IMR-90 (cell line): ENCODE measurements around the gene CLEC4G. TPM values are rescaled to one million over a fixed set of nuclear protein-coding genes. Genes with fewer than 3 reads are reported as not detected.

ENCODE experiments used
- ATAC-seq: fragments of 200-7000 bp; cut with Tn5 transposase; 2 replicates; pipeline ENCODE4 v1.9.1; 2020; ENCODE audit warnings: low read depth, mild to moderate bottlenecking, moderate library complexity
- BruUV-seq: library from RNA; stranded (reverse); fragments of 400-500 nt; replicated peaks from 2 replicates; lab custom pipeline; 2021; lab: Mats Ljungman, UMichigan
- CTCF ChIA-PET: fragments of 300-600 bp; formaldehyde crosslinking; extraction: SDS; loops from one replicate; lab custom pipeline; 2021; ENCODE audit warnings: antibody characterized with exemption; lab: Yijun Ruan, JAX
- POLR2A ChIA-PET: fragments of 300-600 bp; sonication (Branson Sonifier 250); formaldehyde crosslinking; loops from one replicate; lab custom pipeline; 2022; ENCODE audit warnings: antibody characterized with exemption; ENCODE audit not compliant: unreplicated experiment; lab: Charles Lee
- DNase-seq: peaks from one replicate; pipeline ENCODE4 v3.0.0; 2013
- H2AFZ ChIP-seq: replicated peaks from 2 replicates; pipeline ENCODE3; 2013; ENCODE audit warnings: low read length, mild to moderate bottlenecking; ENCODE audit not compliant: poor library complexity
- H2AK5ac ChIP-seq: 2 replicates; pipeline ENCODE4 v1.6.1; 2013; ENCODE audit warnings: low read depth, low read length, inconsistent platforms
- H2AK9ac ChIP-seq: replicated peaks from 2 replicates; pipeline ENCODE3; 2013; ENCODE audit warnings: mild to moderate bottlenecking, low read depth, low read length, moderate library complexity; ENCODE audit not compliant: poor library complexity
- H2BK120ac ChIP-seq: 2 replicates; pipeline ENCODE4 v1.6.1; 2013; ENCODE audit warnings: low read depth, low read length, inconsistent platforms
- H2BK15ac ChIP-seq: 3 replicates; pipeline ENCODE4 v1.6.1; 2013; ENCODE audit warnings: low read depth, low read length, inconsistent platforms
- H2BK20ac ChIP-seq: 2 replicates; pipeline ENCODE4 v1.6.1; 2013; ENCODE audit warnings: low read depth, mild to moderate bottlenecking, inconsistent platforms, low read length, moderate library complexity
- H2BK5ac ChIP-seq: 2 replicates; pipeline ENCODE4 v1.6.1; 2013; ENCODE audit warnings: mild to moderate bottlenecking, low read depth, low read length, inconsistent platforms; ENCODE audit not compliant: poor library complexity, severe bottlenecking
- H3K14ac ChIP-seq: replicated peaks from 2 replicates; pipeline ENCODE4 v1.6.1; 2013; ENCODE audit warnings: low read depth, low read length, inconsistent platforms
- H3K18ac ChIP-seq: 2 replicates; pipeline ENCODE4 v1.6.1; 2013; ENCODE audit warnings: low read depth, low read length, control low read depth
- H3K23ac ChIP-seq: 2 replicates; pipeline ENCODE4 v1.6.1; 2013; ENCODE audit warnings: low read depth, low read length, inconsistent platforms
- H3K27ac ChIP-seq: 2 replicates; pipeline ENCODE4 v1.5.1; 2013; ENCODE audit warnings: mild to moderate bottlenecking, control low read depth, low read length; ENCODE audit not compliant: insufficient read depth
- H3K27me3 ChIP-seq: 2 replicates; pipeline ENCODE4 v1.6.1; 2013; ENCODE audit warnings: low read length; ENCODE audit not compliant: control insufficient read depth, insufficient read depth
- H3K36me3 ChIP-seq: 2 replicates; pipeline ENCODE4 v1.6.1; 2013; ENCODE audit warnings: low read length, mixed read lengths; ENCODE audit not compliant: control insufficient read depth, insufficient read depth
- H3K4ac ChIP-seq: 2 replicates; pipeline ENCODE4 v1.6.1; 2013; ENCODE audit warnings: low read depth, low read length, inconsistent platforms
- H3K4me1 ChIP-seq: 2 replicates; pipeline ENCODE4 v1.6.1; 2013; ENCODE audit warnings: low read length, mixed read lengths; ENCODE audit not compliant: control insufficient read depth, insufficient read depth
- H3K4me2 ChIP-seq: 2 replicates; pipeline ENCODE4 v1.6.1; 2013; ENCODE audit warnings: low read depth, mild to moderate bottlenecking, control low read depth, low read length, moderate library complexity
- H3K4me3 ChIP-seq: 2 replicates; pipeline ENCODE4 v1.5.1; 2013; ENCODE audit warnings: low read depth, mild to moderate bottlenecking, control low read depth, low read length, moderate library complexity; ENCODE audit not compliant: insufficient read depth
- H3K56ac ChIP-seq: 2 replicates; pipeline ENCODE4 v1.6.1; 2013; ENCODE audit warnings: low read length, inconsistent platforms; ENCODE audit not compliant: insufficient read depth; ENCODE audit errors: extremely low read depth
- H3K79me1 ChIP-seq, 2 experiments: 2 replicates each; pipeline ENCODE4 v1.6.1; 2013; ENCODE audit warnings: low read length in 2 of 2, inconsistent platforms in 1 of 2, low read depth in 1 of 2
- H3K9ac ChIP-seq: 2 replicates; pipeline ENCODE4 v1.6.1; 2013; ENCODE audit warnings: low read depth, low read length, control low read depth
- H3K9me1 ChIP-seq: 2 replicates; pipeline ENCODE4 v1.6.1; 2013; ENCODE audit warnings: low read length, inconsistent platforms; ENCODE audit not compliant: insufficient read depth
- H3K9me3 ChIP-seq: 2 replicates; pipeline ENCODE4 v1.6.1; 2013; ENCODE audit warnings: low read length; ENCODE audit not compliant: control insufficient read depth, insufficient read depth
- H4K20me1 ChIP-seq: 2 replicates; pipeline ENCODE4 v1.6.1; 2013; ENCODE audit warnings: low read length, inconsistent platforms; ENCODE audit not compliant: insufficient read depth
- H4K5ac ChIP-seq: 2 replicates; pipeline ENCODE4 v1.6.1; 2013; ENCODE audit warnings: mild to moderate bottlenecking, low read depth, low read length, control low read depth
- H4K8ac ChIP-seq, 2 experiments: 2 replicates each; pipeline ENCODE4 v1.6.1; 2013; ENCODE audit warnings: low read depth in 2 of 2, low read length in 2 of 2, control low read depth in 1 of 2, inconsistent platforms in 1 of 2
- H4K91ac ChIP-seq: 2 replicates; pipeline ENCODE4 v1.6.1; 2013; ENCODE audit warnings: low read depth, low read length, inconsistent platforms; ENCODE audit not compliant: insufficient read depth
- BHLHE40 ChIP-seq: fragments of 150-350 bp; IDR thresholded peaks from 2 replicates; pipeline ENCODE4 v1.6.1; 2016; ENCODE audit warnings: mild to moderate bottlenecking, low read depth, low read length
- CEBPB ChIP-seq: IDR thresholded peaks from 2 replicates; pipeline ENCODE4 v1.6.1; 2012; ENCODE audit warnings: low read depth, low read length, improper control_type of control experiment
- CHD1 ChIP-seq: IDR thresholded peaks from 2 replicates; pipeline ENCODE4 v1.6.1; 2012; ENCODE audit warnings: low read depth, low read length, improper control_type of control experiment
- FOS ChIP-seq: fragments of 150-350 bp; IDR thresholded peaks from 2 replicates; pipeline ENCODE4 v1.6.1; 2016; ENCODE audit warnings: low read depth, low read length
- MAFK ChIP-seq: IDR thresholded peaks from 2 replicates; pipeline ENCODE4 v1.6.1; 2012; ENCODE audit warnings: low read depth, low read length, improper control_type of control experiment
- MAZ ChIP-seq: IDR thresholded peaks from 2 replicates; pipeline ENCODE4 v1.6.1; 2012; ENCODE audit warnings: low read depth, mild to moderate bottlenecking, low read length, improper control_type of control experiment, moderate library complexity, borderline replicate concordance
- MXI1 ChIP-seq: IDR thresholded peaks from 2 replicates; pipeline ENCODE4 v1.6.1; 2012; ENCODE audit warnings: low read depth, mild to moderate bottlenecking, low read length, moderate library complexity, borderline replicate concordance
- NFE2L2 ChIP-seq: fragments of 150-350 bp; IDR thresholded peaks from 2 replicates; pipeline ENCODE4 v1.6.1; 2016; ENCODE audit warnings: low read depth, mild to moderate bottlenecking, low read length
- POLR2A ChIP-seq: IDR thresholded peaks from 2 replicates; pipeline ENCODE4 v1.6.1; 2012; ENCODE audit warnings: mild to moderate bottlenecking, low read depth, low read length
- RFX5 ChIP-seq: IDR thresholded peaks from 2 replicates; pipeline ENCODE4 v1.8.0; 2012; ENCODE audit warnings: low read depth, mild to moderate bottlenecking, low read length, moderate library complexity
- SMC3 ChIP-seq: fragments of 150-350 bp; IDR thresholded peaks from 2 replicates; pipeline ENCODE4 v1.6.1; 2016; ENCODE audit warnings: low read depth, mild to moderate bottlenecking, antibody characterized with exemption, low read length, moderate library complexity
- WGBS, 2 experiments: methylation state at CpG; one replicate each; pipeline versions ENCODE4 v1.1.5 to v1.1.7; 2013; ENCODE audit warnings: missing lambda C conversion rate in 2 of 2; ENCODE audit not compliant: insufficient read length in 1 of 2; ENCODE audit errors: extremely low coverage in 2 of 2; 5-methylcytosine and 5-hydroxymethylcytosine counted together
- dilution Hi-C: fragments of 300-500 bp; cut with HindIII; formaldehyde crosslinking; loops from one replicate; pipeline ENCODE4 v1.14.3; 2018; ENCODE audit warnings: low sequenced_read_pairs; ENCODE audit not compliant: unreplicated experiment
- in situ Hi-C: fragments of 300-500 bp; cut with MboI; formaldehyde crosslinking; loops from 3 replicates; pipeline ENCODE4 v1.14.3; 2019; ENCODE audit warnings: low sequenced_read_pairs, inconsistent platforms, mixed read lengths
- intact Hi-C: fragments of 100-400 bp; cut with micrococcal nuclease; formaldehyde crosslinking; loops from 2 replicates; pipeline ENCODE4 v1.10.0; 2022
- polyA plus RNA-seq, 3 experiments: library from polyadenylated mRNA; depleted of rRNA; stranded (reverse); fragments of >200 nt; gene quantifications; 2 replicates each; pipeline ENCODE4 v1.2.3, GENCODE V29; 2012; ENCODE audit warnings: low replicate concordance in 1 of 3
- total RNA-seq: library from RNA; depleted of rRNA; stranded (reverse); fragments of >200 nt; gene quantifications from 2 replicates; pipeline ENCODE4 v1.2.3, GENCODE V29; 2012
- TF ChIP-seq, protein P1 (sequence below): conservative IDR thresholded peaks from 2 replicates; pipeline ENCODE4 v1.5.1; 2012; ENCODE audit warnings: mild to moderate bottlenecking, low read depth, low read length, improper control_type of control experiment
- TF ChIP-seq, protein P2 (sequence below): fragments of 150-350 bp; IDR thresholded peaks from 2 replicates; pipeline ENCODE4 v1.6.1; 2017; ENCODE audit warnings: mild to moderate bottlenecking, antibody characterized with exemption, low read length, low read depth
- TF ChIP-seq, protein P3 (sequence below): fragments of 150-350 bp; IDR thresholded peaks from 2 replicates; pipeline ENCODE4 v1.6.1; 2016; ENCODE audit warnings: low read depth, mild to moderate bottlenecking, low read length, moderate library complexity, borderline replicate concordance

The CLEC4G gene
- total and polyA plus RNA-seq, 2 of the 4 experiments (the other 2 are of a cell fraction) = not detected

DNA sequence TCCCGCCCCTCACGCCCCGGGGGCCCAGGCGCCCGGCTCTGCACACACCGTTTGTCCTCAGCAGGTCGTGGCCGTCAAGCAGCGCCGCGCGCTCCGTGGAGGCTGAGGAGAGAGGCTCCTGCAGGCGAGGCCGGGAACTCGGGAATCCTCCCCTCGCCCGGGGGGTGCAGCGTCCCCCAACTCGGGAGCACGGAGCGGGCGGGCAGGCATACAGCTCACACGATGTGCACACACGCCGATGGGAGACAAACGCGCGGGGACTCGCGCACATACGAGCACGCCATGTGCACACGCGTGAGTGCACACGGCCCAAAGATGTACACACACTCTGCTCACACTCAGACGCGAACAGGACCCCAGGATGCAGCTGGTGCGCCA lies 703 bp downstream of the CLEC4G start:
- no peak overlapping the region for H4K91ac ChIP-seq
- H3K9me3 ChIP-seq = no peaks in the 10 kb centered on the region
- in situ Hi-C loops = no loop called here
- no peak overlapping the region for H2BK15ac ChIP-seq
- no peak overlapping the region for H3K14ac ChIP-seq
- H3K4me1 ChIP-seq = no peaks in the 10 kb centered on the region
- H4K20me1 ChIP-seq = no peaks in the 10 kb centered on the region
- intact Hi-C loops = no loop called here
- no peak overlapping the region for H2AK9ac ChIP-seq
- WGBS, 2 experiments = 57% methylated on average over 5 of the region's 39 CpGs; no CpG with 5 or more reads in 1 of the 2 experiments
- H3K18ac ChIP-seq = no peak overlapping the region
- no peak overlapping the region for H2BK120ac ChIP-seq
- no peak overlapping the region for H3K9ac ChIP-seq
- no peak overlapping the region for H2AK5ac ChIP-seq
- peaks cover 48% of the 10 kb centered on the region for H3K27me3 ChIP-seq
- no peak overlapping the region for H2AFZ ChIP-seq
- H3K79me1 ChIP-seq = no peaks in the 10 kb centered on the region
- ChIA-PET CTCF (no interaction called here), POLR2A (no interaction called here)
- no peak overlapping the region for H3K4ac ChIP-seq
- no peak overlapping the region for H3K23ac ChIP-seq
- no peak overlapping the region for H4K8ac ChIP-seq
- no peak overlapping the region for H4K5ac ChIP-seq
- no peak overlapping the region for H3K27ac ChIP-seq
- no peak overlapping the region for H3K4me2 ChIP-seq
- no peak overlapping the region for H2BK20ac ChIP-seq
- DNase-seq (no peak), ATAC-seq (no peak)
- H3K4me3 ChIP-seq = no peak overlapping the region
- BruUV-seq = no TSS peak
- no peak for TF ChIP-seq BHLHE40
- no peak for TF ChIP-seq FOS
- no peak for TF ChIP-seq CHD1
- TF ChIP-seq RFX5 = no peak
- no peak for TF ChIP-seq SMC3
- no peak for TF ChIP-seq MXI1
- TF ChIP-seq, protein P1, sequence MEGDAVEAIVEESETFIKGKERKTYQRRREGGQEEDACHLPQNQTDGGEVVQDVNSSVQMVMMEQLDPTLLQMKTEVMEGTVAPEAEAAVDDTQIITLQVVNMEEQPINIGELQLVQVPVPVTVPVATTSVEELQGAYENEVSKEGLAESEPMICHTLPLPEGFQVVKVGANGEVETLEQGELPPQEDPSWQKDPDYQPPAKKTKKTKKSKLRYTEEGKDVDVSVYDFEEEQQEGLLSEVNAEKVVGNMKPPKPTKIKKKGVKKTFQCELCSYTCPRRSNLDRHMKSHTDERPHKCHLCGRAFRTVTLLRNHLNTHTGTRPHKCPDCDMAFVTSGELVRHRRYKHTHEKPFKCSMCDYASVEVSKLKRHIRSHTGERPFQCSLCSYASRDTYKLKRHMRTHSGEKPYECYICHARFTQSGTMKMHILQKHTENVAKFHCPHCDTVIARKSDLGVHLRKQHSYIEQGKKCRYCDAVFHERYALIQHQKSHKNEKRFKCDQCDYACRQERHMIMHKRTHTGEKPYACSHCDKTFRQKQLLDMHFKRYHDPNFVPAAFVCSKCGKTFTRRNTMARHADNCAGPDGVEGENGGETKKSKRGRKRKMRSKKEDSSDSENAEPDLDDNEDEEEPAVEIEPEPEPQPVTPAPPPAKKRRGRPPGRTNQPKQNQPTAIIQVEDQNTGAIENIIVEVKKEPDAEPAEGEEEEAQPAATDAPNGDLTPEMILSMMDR = no peak
- TF ChIP-seq MAFK = no peak
- TF ChIP-seq, protein P2, sequence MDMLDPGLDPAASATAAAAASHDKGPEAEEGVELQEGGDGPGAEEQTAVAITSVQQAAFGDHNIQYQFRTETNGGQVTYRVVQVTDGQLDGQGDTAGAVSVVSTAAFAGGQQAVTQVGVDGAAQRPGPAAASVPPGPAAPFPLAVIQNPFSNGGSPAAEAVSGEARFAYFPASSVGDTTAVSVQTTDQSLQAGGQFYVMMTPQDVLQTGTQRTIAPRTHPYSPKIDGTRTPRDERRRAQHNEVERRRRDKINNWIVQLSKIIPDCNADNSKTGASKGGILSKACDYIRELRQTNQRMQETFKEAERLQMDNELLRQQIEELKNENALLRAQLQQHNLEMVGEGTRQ = no peak
- TF ChIP-seq, protein P3, sequence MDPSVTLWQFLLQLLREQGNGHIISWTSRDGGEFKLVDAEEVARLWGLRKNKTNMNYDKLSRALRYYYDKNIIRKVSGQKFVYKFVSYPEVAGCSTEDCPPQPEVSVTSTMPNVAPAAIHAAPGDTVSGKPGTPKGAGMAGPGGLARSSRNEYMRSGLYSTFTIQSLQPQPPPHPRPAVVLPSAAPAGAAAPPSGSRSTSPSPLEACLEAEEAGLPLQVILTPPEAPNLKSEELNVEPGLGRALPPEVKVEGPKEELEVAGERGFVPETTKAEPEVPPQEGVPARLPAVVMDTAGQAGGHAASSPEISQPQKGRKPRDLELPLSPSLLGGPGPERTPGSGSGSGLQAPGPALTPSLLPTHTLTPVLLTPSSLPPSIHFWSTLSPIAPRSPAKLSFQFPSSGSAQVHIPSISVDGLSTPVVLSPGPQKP = no peak
- TF ChIP-seq CEBPB = no peak
- no peak for TF ChIP-seq MAZ
- no peak for TF ChIP-seq POLR2A
- TF ChIP-seq NFE2L2 = no peak
- no peak overlapping the region for H3K56ac ChIP-seq
- no peak overlapping the region for H2BK5ac ChIP-seq
- H3K9me1 ChIP-seq = no peaks in the 10 kb centered on the region
- no peaks in the 10 kb centered on the region for H3K36me3 ChIP-seq
- dilution Hi-C loops = no loop called here
